Activated CD4-positive, alpha-beta T cell treated with anti-CD3 and anti-CD28 coated beads for 4 hours (primary cell): ENCODE results near the gene CDH4.
"Not testable (repeated sequence)": the region's sequence is repeated elsewhere in the genome, so short reads cannot be mapped to it uniquely, and the experiment has no call there.

Source experiments
- DNase-seq, 2 donors: peaks; one replicate each; pipeline ENCODE4 v3.0.0-alpha.2; 2020

CDH4 gene

GRCh38 chr20:61391812-61392520 lies 139.9 kb downstream of the CDH4 start:
- DNase-seq, result no peak

- no peak for DNase-seq
Measured at GRCh38 chr20:61394088-61394799, 142.2 kb downstream of the CDH4 start.

DNA sequence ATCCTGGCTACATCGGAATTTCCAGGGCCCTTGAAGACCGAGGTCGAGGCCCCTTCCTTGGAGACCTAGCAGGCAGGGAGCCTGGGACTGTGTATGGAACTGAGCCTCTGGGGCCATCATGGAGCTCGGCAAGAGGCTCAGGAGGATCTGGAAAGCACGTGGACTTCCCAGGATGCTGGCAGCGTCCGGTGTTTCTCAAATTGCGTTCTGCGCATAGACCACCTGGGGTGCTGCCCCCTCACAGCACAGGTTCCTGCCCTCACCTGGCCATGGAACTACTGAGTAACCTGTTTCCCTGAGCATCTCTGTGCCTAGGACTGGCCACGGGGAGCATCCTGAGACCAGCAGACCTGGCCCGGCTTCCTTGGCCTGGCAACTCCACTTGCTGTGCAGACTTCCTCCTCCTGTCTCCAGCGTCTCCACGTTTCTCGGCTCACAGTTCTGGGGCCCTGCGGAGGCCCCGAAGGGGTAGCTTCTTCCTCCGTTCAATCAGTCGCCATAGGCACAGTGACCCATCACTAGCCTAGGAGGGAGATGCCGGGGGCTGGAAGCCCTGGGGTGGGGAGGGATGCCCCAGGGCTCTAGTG lies 144.3 kb downstream of the CDH4 start:
- no peak for DNase-seq

GRCh38 chr20:61397146-61397545 lies 145.1 kb downstream of the CDH4 start:
- DNase-seq, result no peak

DNA sequence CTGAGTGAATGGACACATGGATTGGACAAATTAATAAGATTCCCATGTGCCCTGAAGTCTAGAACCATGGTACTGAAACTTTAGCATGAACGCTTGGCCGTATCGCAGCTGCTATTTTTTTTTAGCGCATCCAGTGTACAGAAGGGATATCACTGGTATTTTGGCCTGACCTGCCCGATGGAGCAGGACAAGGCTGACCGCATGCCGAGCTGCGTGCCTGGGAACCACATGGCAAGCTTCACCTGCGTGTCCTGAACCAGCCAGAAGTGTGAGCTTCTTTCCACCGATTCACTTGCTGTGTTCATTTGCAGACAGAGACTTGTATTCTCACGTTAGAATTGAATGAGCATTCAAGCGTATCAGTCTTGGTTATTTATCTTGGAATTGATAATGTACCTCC lies 145.7 kb downstream of the CDH4 start:
- DNase-seq, result no peak

GRCh38 chr20:61399433-61399832 lies 147.4 kb downstream of the CDH4 start:
- DNase-seq, result no peak

DNA sequence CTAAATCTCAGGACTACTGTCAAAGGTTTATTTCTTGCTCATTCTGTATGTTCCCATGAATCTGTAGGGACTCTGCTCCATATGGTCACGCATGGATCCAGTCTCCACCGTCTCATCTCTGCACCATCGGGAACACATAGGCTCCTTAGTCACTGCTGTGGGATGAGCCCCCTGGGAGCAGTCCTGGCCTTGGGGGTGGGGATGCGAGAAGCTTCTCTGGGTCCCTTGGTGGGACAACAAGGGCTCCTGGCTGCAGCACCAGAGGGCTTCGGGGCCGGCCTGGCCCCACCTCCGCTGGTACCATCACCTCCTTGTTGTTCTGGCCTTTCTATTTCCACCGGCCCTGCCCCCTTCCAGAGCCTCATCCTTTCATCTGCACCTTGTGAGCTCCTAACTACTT lies 148.4 kb downstream of the CDH4 start:
- DNase-seq, result no peak

- DNase-seq, result no peak
Measured at GRCh38 chr20:61404303-61404702, 152.2 kb downstream of the CDH4 start.

DNA sequence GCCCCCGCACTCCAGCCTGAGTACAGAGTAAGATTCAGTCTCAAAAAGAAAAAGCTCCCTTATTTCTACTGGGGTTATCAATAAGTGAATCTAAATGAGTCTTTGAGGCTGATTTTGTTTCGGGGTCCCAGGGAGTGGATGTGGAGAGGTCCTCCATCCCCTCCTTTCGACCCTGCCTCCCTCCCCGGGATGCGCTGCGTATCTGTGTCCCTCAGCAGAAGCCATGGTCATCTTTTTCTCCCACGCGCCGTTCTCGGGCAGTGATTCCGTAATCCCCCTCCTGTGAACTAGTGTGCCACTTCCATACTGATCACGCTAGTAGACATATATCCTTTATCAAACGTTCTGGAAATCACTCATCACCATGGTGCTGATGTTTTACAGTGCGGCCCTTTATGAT lies 152.9 kb downstream of the CDH4 start:
- no peak for DNase-seq

- DNase-seq, result not testable (repeated sequence)
Measured at GRCh38 chr20:61406773-61407172, 154.7 kb downstream of the CDH4 start.

DNA sequence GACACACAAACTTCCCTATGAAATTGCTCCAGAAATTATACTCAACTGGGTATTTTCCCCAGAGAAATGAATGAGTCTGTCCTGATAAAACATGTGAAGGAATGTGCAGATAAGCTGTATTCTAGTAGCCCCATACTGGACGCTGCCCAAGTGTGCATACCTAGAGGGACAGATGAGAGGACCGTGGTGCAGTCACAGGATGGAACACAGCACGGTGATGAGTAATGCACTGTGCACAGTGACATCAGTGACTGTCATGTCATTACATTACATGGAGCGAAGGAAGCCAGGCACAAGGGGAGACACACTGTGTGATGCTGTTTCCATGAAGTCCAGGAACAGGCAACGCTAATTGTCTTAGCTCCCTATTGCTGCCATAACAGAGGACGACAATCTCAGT lies 155.5 kb downstream of the CDH4 start:
- DNase-seq, result no peak

DNA sequence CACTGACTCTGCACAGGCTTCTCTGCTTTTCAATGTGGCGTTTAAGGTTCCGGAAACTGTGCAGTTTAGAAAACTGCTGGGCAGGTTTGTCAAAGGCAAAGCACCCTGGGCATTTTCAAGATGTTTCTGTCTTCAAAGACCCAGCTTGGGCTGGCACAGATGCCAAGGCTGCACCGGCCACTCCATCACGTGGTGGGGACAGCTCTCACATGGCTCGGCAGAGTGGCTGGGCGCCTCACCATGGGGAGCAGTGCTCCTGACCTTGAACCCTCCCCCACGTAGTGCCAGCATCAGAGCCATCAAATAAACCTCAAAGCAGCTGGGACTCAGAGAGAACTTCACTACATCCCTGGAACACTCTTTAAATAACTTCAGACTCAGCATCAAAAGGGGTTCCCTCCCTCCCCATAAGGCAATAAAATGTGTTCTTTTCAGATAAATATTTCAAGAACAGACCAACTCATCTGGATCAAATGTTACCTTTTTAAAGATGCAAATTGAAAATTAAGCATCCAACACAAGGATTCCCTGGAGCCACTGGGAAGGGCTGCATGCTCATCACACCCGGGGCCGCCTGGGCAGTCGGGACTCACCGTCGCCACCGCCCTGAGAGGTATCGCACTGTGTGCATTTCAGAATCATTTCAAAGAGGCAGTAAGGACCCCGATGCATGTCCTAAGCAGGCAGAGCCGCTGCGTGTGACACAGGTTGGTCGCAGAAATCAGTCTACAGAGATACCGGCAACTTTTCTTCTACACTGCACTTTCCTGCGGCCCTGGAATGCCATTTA lies 157.1 kb downstream of the CDH4 start:
- no peak for DNase-seq

DNA sequence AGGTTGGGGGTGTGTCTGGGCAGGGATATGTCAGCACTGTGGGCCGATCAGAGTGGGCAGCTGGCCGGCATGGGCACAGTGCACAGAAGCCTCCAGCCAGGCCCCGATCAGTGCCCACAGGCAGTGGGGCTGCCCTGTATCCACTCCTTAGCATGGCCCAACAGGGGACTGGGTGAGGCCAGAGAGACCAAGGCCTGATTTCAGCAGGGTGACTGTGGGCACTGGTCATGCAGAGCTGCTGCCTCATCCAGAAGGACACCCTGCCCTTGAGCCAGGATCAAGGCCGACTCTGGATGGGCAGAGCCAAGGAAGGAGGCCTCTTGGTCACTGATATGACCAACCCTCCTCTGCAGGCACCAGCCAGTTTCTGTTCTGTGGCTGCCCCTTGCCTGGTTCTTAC lies 159.7 kb downstream of the CDH4 start:
- no peak for DNase-seq

- DNase-seq, result no peak
Measured at GRCh38 chr20:61413752-61414151, 161.7 kb downstream of the CDH4 start.

- DNase-seq, result no peak
Measured at GRCh38 chr20:61414455-61414991, 162.5 kb downstream of the CDH4 start.

DNA sequence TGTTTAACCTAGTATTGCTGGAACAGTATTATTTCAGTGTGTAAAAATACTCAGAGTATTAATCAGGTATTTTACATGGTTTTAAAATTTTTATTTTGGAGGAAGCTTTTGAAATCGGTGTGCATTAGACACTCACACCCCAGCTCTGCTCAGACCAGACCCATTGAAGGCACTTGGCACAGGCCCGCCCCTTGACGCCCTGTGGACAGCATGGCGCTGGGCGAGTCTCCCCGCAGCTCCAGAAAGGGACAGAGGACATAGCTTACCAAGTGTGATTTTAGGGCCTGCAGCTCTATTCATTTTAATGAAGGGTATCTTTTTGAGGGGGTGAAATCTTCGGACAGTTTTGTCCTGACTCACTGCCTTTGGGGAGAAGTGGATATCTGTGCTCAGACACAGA lies 164.5 kb downstream of the CDH4 start:
- no peak for DNase-seq

DNA sequence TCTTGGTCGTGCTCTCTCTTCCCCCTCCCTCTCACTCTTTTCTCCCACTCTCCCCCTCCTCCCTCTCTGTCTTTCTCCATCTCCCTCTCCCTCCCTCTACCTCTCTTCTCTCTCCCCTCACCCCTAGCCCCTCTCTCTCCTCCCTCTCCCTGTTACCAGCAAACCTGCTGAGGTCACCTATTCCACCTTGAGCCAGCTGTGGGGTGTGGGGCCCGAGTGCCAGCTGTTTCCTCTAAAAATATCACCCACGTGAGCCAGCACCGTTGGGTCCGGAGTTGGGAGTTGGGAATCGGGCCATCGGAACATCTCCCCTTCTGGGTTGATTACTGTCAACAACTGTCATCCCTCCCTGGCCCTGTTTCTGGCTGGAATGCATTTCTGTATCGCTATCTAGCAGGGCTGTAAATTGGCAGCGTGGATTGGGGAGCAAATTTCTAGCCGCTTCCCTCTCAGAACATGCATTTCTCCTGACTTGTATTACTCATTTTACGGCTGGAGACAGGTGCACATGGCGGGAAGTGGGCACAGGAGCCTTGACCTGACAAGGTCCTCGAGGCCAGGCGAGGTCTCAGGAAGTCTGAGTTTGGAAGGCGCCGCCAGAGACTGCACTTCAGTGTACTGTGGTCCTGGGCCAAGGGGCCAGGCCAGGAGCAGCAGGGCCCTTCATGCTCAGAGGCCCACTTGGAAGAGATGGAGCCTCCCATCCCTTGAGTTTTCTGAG lies 165.3 kb downstream of the CDH4 start:
- no peak for DNase-seq

DNA sequence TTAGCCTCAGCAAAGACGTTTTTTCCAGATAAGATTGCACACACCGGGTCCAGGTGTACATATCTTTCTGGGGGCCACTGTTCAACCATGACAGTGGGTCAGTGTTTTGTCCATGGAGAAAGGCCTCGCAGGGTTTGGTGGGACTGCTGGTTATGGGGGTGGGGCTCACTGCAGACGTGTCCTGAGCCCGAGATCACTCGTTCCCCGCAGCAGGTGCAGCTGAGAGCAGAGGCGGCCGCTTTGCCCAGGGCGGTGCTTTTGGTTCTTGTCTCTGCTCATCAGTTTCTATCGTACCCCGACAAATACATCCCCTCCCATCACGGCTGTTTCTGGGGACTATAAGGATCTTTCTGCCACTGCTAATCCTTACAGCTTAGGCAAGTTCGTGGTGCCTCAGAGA lies 166.9 kb downstream of the CDH4 start:
- no peak for DNase-seq

- no peak for DNase-seq
Measured at GRCh38 chr20:61419501-61419900, 167.4 kb downstream of the CDH4 start.

- no peak for DNase-seq
Measured at GRCh38 chr20:61420056-61420455, 168.0 kb downstream of the CDH4 start.

GRCh38 chr20:61420781-61421180 lies 168.7 kb downstream of the CDH4 start:
- no peak for DNase-seq

- no peak for DNase-seq
Measured at GRCh38 chr20:61422636-61423425, 170.8 kb downstream of the CDH4 start.
